T-helper 1 cell treated with Interleukin-12 subunit alpha and Interleukin-12 subunit beta and Interleukin-4 antibody, amounts not matched to agents 30 μg/mL and 1 μg/mL, for 36 hours (primary cell): ENCODE measurements around the gene OPRD1.
"Not testable (repeated sequence)": the region's sequence is repeated elsewhere in the genome, so short reads cannot be mapped to it uniquely, and the experiment has no call there.

ENCODE experiments used
- H3K27ac Mint-ChIP-seq: one replicate; pipeline ENCODE4 v1.8.0; 2021; ENCODE audit warnings: mild to moderate bottlenecking, mixed read lengths
- H3K27me3 Mint-ChIP-seq: one replicate; pipeline ENCODE4 v1.8.0; 2021; ENCODE audit warnings: low read depth, mixed read lengths
- H3K36me3 Mint-ChIP-seq: one replicate; pipeline ENCODE4 v1.8.0; 2021; ENCODE audit warnings: low read depth, mixed read lengths
- H3K4me1 Mint-ChIP-seq: one replicate; pipeline ENCODE4 v1.8.0; 2021; ENCODE audit warnings: low read depth, mixed read lengths
- H3K4me3 Mint-ChIP-seq: one replicate; pipeline ENCODE4 v1.8.0; 2021; ENCODE audit warnings: mild to moderate bottlenecking, moderate library complexity, mixed read lengths
- H3K9me3 Mint-ChIP-seq: one replicate; pipeline ENCODE4 v1.8.0; 2021; ENCODE audit warnings: mixed read lengths

The OPRD1 gene

GRCh38 chr1:28813931-28814465, 2.0 kb downstream of the OPRD1 start:
- H3K4me3 Mint-ChIP-seq: no peak overlapping the region
- H3K27me3 Mint-ChIP-seq: peaks cover 60% of the 10 kb centered on the region
- no peak overlapping the region for H3K27ac Mint-ChIP-seq
- no peaks in the 10 kb centered on the region for H3K4me1 Mint-ChIP-seq
- no peaks in the 10 kb centered on the region for H3K36me3 Mint-ChIP-seq
- no peaks in the 10 kb centered on the region for H3K9me3 Mint-ChIP-seq

DNA sequence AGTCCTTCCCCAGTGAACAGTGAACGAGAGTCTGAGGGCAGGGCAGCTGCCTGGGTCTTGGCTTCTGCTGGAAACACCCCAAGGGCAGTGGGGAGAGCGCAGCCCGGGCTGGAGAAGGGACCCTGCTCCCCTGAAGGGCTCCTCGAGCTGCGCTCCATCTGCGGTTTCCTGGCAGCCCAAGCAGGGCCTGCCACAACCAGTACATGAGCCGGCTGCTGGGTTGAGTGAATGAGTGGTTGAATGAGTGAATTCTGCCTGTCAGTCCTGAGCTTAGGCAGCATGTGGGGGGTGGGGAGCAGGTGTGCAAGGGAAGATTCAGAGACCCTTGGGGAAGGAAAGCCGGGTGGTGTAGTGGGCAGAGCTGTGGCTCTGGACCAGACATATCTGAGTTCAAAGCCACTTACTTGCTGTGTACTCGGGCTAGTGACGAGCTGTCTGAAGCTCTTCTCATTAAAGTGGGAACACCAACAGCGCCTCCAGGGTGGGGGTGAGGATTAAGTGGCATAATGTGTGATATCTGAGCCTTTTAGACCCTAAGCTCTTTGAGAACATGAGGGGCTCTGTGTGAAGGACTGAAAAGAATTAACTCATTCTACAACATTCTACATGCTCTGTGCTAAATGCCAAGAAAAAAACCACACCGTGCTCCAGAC, 3.7 kb downstream of the OPRD1 start:
- Mint-ChIP-seq H3K4me1 (no peaks in the 10 kb centered on the region), H3K27me3 (peaks cover 51% of the 10 kb centered on the region), H3K9me3 (no peaks in the 10 kb centered on the region), H3K27ac (no peak overlapping the region), H3K4me3 (no peak overlapping the region), H3K36me3 (no peaks in the 10 kb centered on the region)

- H3K27me3 Mint-ChIP-seq: peaks cover 40% of the 10 kb centered on the region
- H3K4me3 Mint-ChIP-seq: no peak overlapping the region
- no peaks in the 10 kb centered on the region for H3K9me3 Mint-ChIP-seq
- H3K4me1 Mint-ChIP-seq: no peaks in the 10 kb centered on the region
- no peaks in the 10 kb centered on the region for H3K36me3 Mint-ChIP-seq
- H3K27ac Mint-ChIP-seq: no peak overlapping the region
Measured at GRCh38 chr1:28817133-28817532, 5.2 kb downstream of the OPRD1 start.

- no peaks in the 10 kb centered on the region for H3K4me1 Mint-ChIP-seq
- no peaks in the 10 kb centered on the region for H3K9me3 Mint-ChIP-seq
- no peak overlapping the region for H3K27ac Mint-ChIP-seq
- no peaks in the 10 kb centered on the region for H3K36me3 Mint-ChIP-seq
- H3K4me3 Mint-ChIP-seq: no peak overlapping the region
- peaks cover 23% of the 10 kb centered on the region for H3K27me3 Mint-ChIP-seq
Measured at GRCh38 chr1:28819020-28819419, 7.0 kb downstream of the OPRD1 start.

- H3K36me3 Mint-ChIP-seq: no peaks in the 10 kb centered on the region
- no peaks in the 10 kb centered on the region for H3K9me3 Mint-ChIP-seq
- no peak overlapping the region for H3K4me3 Mint-ChIP-seq
- H3K27me3 Mint-ChIP-seq: peaks cover 5% of the 10 kb centered on the region
- H3K27ac Mint-ChIP-seq: no peak overlapping the region
- H3K4me1 Mint-ChIP-seq: no peaks in the 10 kb centered on the region
Measured at GRCh38 chr1:28822799-28823198, 10.8 kb downstream of the OPRD1 start.

DNA sequence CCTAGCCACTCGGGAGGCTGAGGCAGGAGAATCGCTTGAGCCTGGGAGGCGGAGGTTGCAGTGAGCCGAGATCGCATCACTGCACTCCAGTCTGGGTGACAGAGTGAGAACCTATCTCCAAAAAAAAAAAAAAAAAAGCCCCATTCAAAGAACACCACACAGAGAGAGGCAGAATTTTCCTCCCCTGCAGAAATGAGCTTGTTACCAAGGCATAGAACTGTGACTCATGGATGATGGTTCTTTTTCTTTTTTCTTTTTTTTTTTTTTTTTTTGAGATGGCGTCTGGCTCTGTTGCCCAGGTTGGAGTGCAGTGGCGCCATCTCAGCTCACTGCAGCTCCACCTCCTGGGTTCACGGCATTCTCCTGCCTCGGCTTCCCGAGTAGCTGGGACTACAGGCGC, 12.1 kb downstream of the OPRD1 start:
- H3K4me3 Mint-ChIP-seq, H3K4me1 Mint-ChIP-seq, H3K9me3 Mint-ChIP-seq, H3K27me3 Mint-ChIP-seq, H3K27ac Mint-ChIP-seq, H3K36me3 Mint-ChIP-seq: not testable (repeated sequence)

DNA sequence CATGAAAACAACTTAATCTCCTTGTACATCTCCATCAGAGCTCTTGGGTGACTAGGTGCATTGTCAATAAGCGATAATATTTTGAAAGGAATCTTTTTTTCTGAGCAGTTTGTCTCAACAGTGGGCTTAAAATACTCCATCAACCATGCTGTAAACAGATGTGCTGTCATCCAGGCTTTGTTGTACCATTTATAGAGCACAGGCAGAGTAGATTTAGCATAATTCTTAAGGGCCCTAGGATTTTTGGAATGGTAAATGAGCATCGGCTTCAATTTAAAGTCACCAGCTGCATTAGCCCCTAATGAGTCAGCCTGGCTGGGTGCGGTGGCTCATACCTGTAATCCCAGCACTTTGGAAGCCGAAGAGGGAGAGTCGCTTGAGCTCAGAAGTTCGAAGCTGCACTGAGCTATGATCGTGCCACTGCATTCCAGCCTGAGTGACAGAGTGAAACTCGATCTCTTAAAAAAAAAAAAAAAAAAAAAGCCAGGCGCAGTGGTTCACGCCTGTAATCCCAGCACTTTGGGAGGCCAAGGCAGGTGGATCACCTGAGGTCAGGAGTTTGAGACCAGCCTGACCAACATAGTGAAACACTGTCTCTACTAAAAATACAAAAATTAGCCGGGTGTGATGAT, 16.4 kb downstream of the OPRD1 start:
- H3K4me3 Mint-ChIP-seq: not testable (repeated sequence)

DNA sequence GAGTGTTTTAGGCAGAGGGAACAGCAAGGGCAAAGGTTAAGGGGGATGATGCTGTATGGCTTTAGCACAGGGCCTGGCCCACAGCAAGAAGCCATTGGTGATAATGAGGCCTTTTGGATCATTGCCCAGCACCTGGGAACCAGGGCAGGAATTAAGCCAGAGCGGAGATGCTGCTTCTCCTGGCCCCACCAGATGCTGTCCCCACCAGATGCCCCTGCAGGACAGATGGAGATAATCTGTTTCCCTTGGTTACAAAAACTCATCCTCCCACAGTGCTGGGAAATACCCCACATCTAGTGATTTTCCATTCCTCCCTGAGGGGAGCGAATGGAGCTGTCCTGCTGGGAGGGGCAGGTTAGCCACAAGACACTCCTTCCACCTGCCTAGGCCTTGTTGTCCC, 18.8 kb downstream of the OPRD1 start:
- Mint-ChIP-seq H3K4me1 (no peaks in the 10 kb centered on the region), H3K4me3 (no peak overlapping the region), H3K36me3 (no peaks in the 10 kb centered on the region)

More for the DNA sequence above, 16.4 kb downstream of the OPRD1 start:
- not testable (repeated sequence) for H3K9me3 Mint-ChIP-seq, H3K4me1 Mint-ChIP-seq, H3K36me3 Mint-ChIP-seq, H3K27me3 Mint-ChIP-seq, H3K27ac Mint-ChIP-seq

GRCh38 chr1:28832966-28833365, 21.0 kb downstream of the OPRD1 start:
- H3K4me3 Mint-ChIP-seq: no peak overlapping the region
- H3K27ac Mint-ChIP-seq: no peak overlapping the region
- peaks cover 8% of the 10 kb centered on the region for H3K27me3 Mint-ChIP-seq
- no peaks in the 10 kb centered on the region for H3K36me3 Mint-ChIP-seq
- no peaks in the 10 kb centered on the region for H3K4me1 Mint-ChIP-seq
- H3K9me3 Mint-ChIP-seq: no peaks in the 10 kb centered on the region

More for the DNA sequence above, 18.8 kb downstream of the OPRD1 start:
- H3K27ac Mint-ChIP-seq: no peak overlapping the region
- no peaks in the 10 kb centered on the region for H3K9me3 Mint-ChIP-seq
- H3K27me3 Mint-ChIP-seq: peaks cover 5% of the 10 kb centered on the region

DNA sequence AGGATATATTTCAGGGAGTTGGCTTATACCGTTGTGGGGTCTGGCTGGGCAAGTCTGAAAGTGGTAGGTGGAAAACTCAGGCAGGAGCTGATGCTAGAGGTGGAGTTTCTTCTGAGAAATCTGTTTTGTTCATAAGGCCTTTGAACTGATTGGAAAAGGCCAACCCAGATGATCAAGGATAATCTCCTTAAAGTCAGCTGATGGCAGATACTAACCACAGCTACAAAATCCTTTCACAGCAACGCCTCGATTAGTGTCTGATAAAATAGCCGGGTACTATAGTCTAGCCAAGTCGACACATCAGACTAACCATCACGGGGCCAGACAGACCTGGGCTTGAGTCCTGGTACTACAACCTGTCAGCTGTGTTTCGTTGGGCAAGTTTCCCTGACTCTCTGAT, 21.4 kb downstream of the OPRD1 start:
- Mint-ChIP-seq H3K4me1 (no peaks in the 10 kb centered on the region), H3K27me3 (peaks cover 9% of the 10 kb centered on the region), H3K27ac (no peak overlapping the region), H3K4me3 (no peak overlapping the region), H3K36me3 (no peaks in the 10 kb centered on the region), H3K9me3 (no peaks in the 10 kb centered on the region)

DNA sequence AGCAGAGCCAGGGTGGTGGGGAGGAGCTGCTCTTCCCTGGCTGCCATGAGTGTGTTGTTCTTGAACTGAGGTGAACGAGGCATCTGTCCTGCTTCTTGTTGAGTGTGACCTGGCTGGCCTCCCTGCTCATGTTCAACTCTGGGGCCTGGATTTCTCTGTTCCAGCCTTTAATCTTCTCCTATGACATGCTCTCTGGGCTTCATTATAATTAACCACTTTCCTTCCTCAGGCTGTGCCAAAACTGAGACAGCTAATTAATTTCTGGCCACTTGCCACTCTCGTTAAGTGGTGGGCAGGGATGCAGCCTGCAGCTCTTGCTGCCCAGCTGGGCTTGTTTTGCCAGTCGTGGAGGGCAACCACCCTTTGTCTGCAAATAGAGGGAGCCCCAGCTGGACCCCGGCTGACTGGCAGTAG, 23.3 kb downstream of the OPRD1 start:
- Mint-ChIP-seq H3K27ac (no peak overlapping the region), H3K4me1 (no peaks in the 10 kb centered on the region), H3K27me3 (peaks cover 19% of the 10 kb centered on the region), H3K36me3 (no peaks in the 10 kb centered on the region), H3K4me3 (no peak overlapping the region), H3K9me3 (no peaks in the 10 kb centered on the region)

GRCh38 chr1:28836421-28836956, 24.5 kb downstream of the OPRD1 start:
- H3K36me3 Mint-ChIP-seq: no peaks in the 10 kb centered on the region
- no peaks in the 10 kb centered on the region for H3K4me1 Mint-ChIP-seq
- H3K27me3 Mint-ChIP-seq: peaks cover 19% of the 10 kb centered on the region
- H3K4me3 Mint-ChIP-seq: no peak overlapping the region
- no peaks in the 10 kb centered on the region for H3K9me3 Mint-ChIP-seq
- no peak overlapping the region for H3K27ac Mint-ChIP-seq

DNA sequence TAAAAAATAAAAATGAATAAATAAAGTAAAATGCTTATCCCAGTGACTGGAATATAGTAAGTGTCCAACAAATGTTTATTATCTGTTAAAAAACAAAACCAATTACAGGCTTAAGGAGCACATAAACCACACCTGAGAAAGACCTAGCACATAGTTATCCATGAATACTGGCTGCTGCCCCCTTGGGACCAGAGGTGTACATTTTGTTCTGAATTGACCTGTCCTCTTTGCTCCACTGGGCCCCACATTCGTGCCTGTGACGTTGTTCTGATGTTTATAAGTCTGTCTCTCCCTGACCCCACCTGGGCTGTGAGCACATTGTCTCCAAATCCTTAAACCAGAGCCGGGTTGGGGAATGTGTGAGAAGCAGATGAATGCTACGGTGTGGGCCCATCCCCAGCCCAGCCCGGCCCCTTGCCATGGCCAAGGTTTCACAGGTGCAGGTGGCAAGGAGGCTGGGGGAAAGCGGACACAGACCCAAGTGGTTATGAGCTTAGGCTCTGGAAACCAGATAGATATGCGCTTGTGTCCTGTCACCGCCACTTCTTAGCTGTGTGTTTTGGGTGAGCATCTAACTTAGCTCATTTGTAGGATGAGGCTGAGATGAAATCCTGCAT, 29.1 kb downstream of the OPRD1 start:
- Mint-ChIP-seq H3K4me3 (no peak overlapping the region), H3K27ac (no peak overlapping the region), H3K27me3 (peaks cover 19% of the 10 kb centered on the region), H3K4me1 (peaks cover 5% of the 10 kb centered on the region), H3K36me3 (no peaks in the 10 kb centered on the region), H3K9me3 (no peaks in the 10 kb centered on the region)

GRCh38 chr1:28845786-28846543, 34.0 kb downstream of the OPRD1 start:
- Mint-ChIP-seq H3K27me3 (no peaks in the 10 kb centered on the region), H3K9me3 (no peaks in the 10 kb centered on the region), H3K4me1 (peaks cover 7% of the 10 kb centered on the region), H3K4me3 (no peak overlapping the region), H3K36me3 (no peaks in the 10 kb centered on the region), H3K27ac (peak overlapping the region; percentile 64)
